Liver (tissue), 9 donors: Measurements from ENCODE around the gene FRMPD4. TPM values are rescaled to one million over a fixed set of nuclear protein-coding genes. Genes with fewer than 3 reads are reported as not detected.

ENCODE experiments used
- DNase-seq: peaks from one replicate; pipeline ENCODE4 v3.0.0-alpha.2; 2017; ENCODE audit warnings: low spot score
- H3K27ac ChIP-seq, 2 donors: one replicate each; pipeline ENCODE4 v1.7.0; 2013; ENCODE audit warnings: inconsistent platforms in 2 of 2, low read length in 2 of 2, control low read depth in 1 of 2, low read depth in 1 of 2, mild to moderate bottlenecking in 1 of 2
- H3K27me3 ChIP-seq, 4 donors: one replicate each; pipeline versions ENCODE4 v1.6.1 to v1.7.0; 2013; ENCODE audit warnings: low read length in 3 of 4, inconsistent platforms in 1 of 4, mild to moderate bottlenecking in 1 of 4, moderate library complexity in 1 of 4; ENCODE audit not compliant: control insufficient read depth in 4 of 4, insufficient read depth in 4 of 4
- H3K36me3 ChIP-seq, 4 donors: one replicate each; pipeline versions ENCODE4 v1.6.1 to v1.7.0; 2013; ENCODE audit warnings: low read length in 3 of 4, mild to moderate bottlenecking in 3 of 4, low read depth in 1 of 4, moderate library complexity in 1 of 4; ENCODE audit not compliant: control insufficient read depth in 4 of 4, insufficient read depth in 3 of 4
- H3K4me1 ChIP-seq, 4 donors: one replicate each; pipeline versions ENCODE4 v1.6.1 to v1.7.0; 2013; ENCODE audit warnings: low read length in 3 of 4, mild to moderate bottlenecking in 3 of 4, moderate library complexity in 1 of 4; ENCODE audit not compliant: control insufficient read depth in 4 of 4, insufficient read depth in 4 of 4
- H3K4me3 ChIP-seq, 3 donors: one replicate each; pipeline versions ENCODE4 v1.6.1 to v1.7.0; 2013; ENCODE audit warnings: low read length in 3 of 3, control low read depth in 1 of 3, low read depth in 1 of 3, mild to moderate bottlenecking in 1 of 3
- H3K9ac ChIP-seq, 2 donors: one replicate each; pipeline ENCODE4 v1.7.0; 2013; ENCODE audit warnings: low read length in 2 of 2, mild to moderate bottlenecking in 2 of 2, moderate library complexity in 2 of 2, control low read depth in 1 of 2, low read depth in 1 of 2
- H3K9me3 ChIP-seq, 4 donors: one replicate each; pipeline versions ENCODE4 v1.6.1 to v1.7.0; 2013; ENCODE audit warnings: low read length in 3 of 4; ENCODE audit not compliant: control insufficient read depth in 4 of 4
- CTCF ChIP-seq: fragments of 150-350 bp; IDR thresholded peaks from 2 replicates; pipeline ENCODE4 v1.5.1; 2017; ENCODE audit warnings: improper control_type of control experiment, low read depth, low read length; ENCODE audit not compliant: missing input control
- EGR1 ChIP-seq, 2 donors: IDR thresholded peaks; 2 replicates each; pipeline ENCODE4 v1.6.1; 2016 to 2018; ENCODE audit warnings: antibody characterized with exemption in 2 of 2, low read depth in 2 of 2
- FOXA1 ChIP-seq: IDR thresholded peaks from 2 replicates; pipeline ENCODE4 v1.6.1; 2016; ENCODE audit warnings: antibody characterized with exemption
- FOXA2 ChIP-seq: IDR thresholded peaks from 2 replicates; pipeline ENCODE4 v1.6.1; 2016; ENCODE audit warnings: antibody characterized with exemption
- GABPA ChIP-seq, 2 donors: IDR thresholded peaks in 1 of 2; conservative IDR thresholded peaks in 1 of 2; 2 replicates each; pipeline ENCODE4 v1.6.1; 2016; ENCODE audit warnings: antibody characterized with exemption in 2 of 2, mild to moderate bottlenecking in 1 of 2, moderate library complexity in 1 of 2
- HNF4A ChIP-seq, 2 donors: conservative IDR thresholded peaks; 2 replicates each; pipeline ENCODE4 v1.6.1; 2016; ENCODE audit warnings: antibody characterized with exemption in 2 of 2, mild to moderate bottlenecking in 2 of 2
- HNF4G ChIP-seq: IDR thresholded peaks from 2 replicates; pipeline ENCODE4 v1.6.1; 2016; ENCODE audit warnings: antibody characterized with exemption
- JUND ChIP-seq, 2 donors: IDR thresholded peaks; 2 replicates each; pipeline ENCODE4 v1.6.1; 2016; ENCODE audit warnings: antibody characterized with exemption in 2 of 2
- MAX ChIP-seq: IDR thresholded peaks from 2 replicates; pipeline ENCODE4 v1.6.1; 2016; ENCODE audit warnings: antibody characterized with exemption
- RAD21 ChIP-seq, 2 donors: IDR thresholded peaks; 2 replicates each; pipeline ENCODE4 v1.6.1; 2016; ENCODE audit warnings: antibody characterized with exemption in 2 of 2, mild to moderate bottlenecking in 2 of 2
- RXRA ChIP-seq, 2 donors: IDR thresholded peaks; 2 replicates each; pipeline ENCODE4 v1.6.1; 2017 to 2018; ENCODE audit warnings: antibody characterized with exemption in 2 of 2, mild to moderate bottlenecking in 1 of 2
- SP1 ChIP-seq: IDR thresholded peaks from 2 replicates; pipeline ENCODE4 v1.6.1; 2018; ENCODE audit warnings: antibody characterized with exemption, mild to moderate bottlenecking
- TAF1 ChIP-seq: conservative IDR thresholded peaks from 2 replicates; pipeline ENCODE4 v1.6.1; 2016; ENCODE audit warnings: antibody characterized with exemption, mild to moderate bottlenecking
- ZBTB33 ChIP-seq: IDR thresholded peaks from 2 replicates; pipeline ENCODE4 v1.6.1; 2016; ENCODE audit warnings: antibody characterized with exemption
- WGBS: extraction: QIAGEN DNeasy Blood & Tissue Kit; methylation state at CpG from one replicate; pipeline ENCODE4 v1.1.7; 2013; 5-methylcytosine and 5-hydroxymethylcytosine counted together
- polyA plus RNA-seq, 2 donors: library from polyadenylated mRNA; stranded (reverse) in 1 of 2; unstranded in 1 of 2; fragments of 200-250 nt in 1 of 2; fragments of >200 nt in 1 of 2; fragmentation: Nextera tagmentation in 1 of 2; extraction: Ambion mirVana in 1 of 2; gene quantifications; one replicate each; pipeline versions ENCODE4 v1.2.1 to v1.2.3, GENCODE V29; 2013 to 2015
- total RNA-seq, 2 donors: library from RNA; depleted of rRNA; stranded (reverse); fragments of >200 nt; gene quantifications; one replicate each; pipeline ENCODE4 v1.2.3, GENCODE V29; 2014
- donor health status: healthy.
- donor health status: healthy.
- donor health status: healthy.
- donor health status: healthy.
- donor health status: healthy.

FRMPD4 gene
- total and polyA plus RNA-seq, 4 donors: 0.01 to 0.08 (median 0.03) TPM; not detected in 1

- DNase-seq: no peak
- Histone ChIP-seq H3K4me3 (no peak overlapping the region), H3K27me3 (no peaks in the 10 kb centered on the region), H3K4me1 (no peaks in the 10 kb centered on the region), H3K36me3 (no peaks in the 10 kb centered on the region), H3K9me3 (no peaks in the 10 kb centered on the region), H3K27ac (no peak overlapping the region), H3K9ac (no peak overlapping the region)
- 87% methylated on average over 2 of the region's 2 CpGs for WGBS
- TF ChIP-seq TAF1 (no peak), CTCF (no peak), SP1 (no peak), FOXA2 (no peak), MAX (no peak), JUND (IDR thresholded peaks at IDR 0.05) (no peak), RAD21 (IDR thresholded peaks at IDR 0.05) (no peak), ZBTB33 (no peak)
These were observed 99.5 kb downstream of the FRMPD4 start for GRCh38 chrX:12237771-12238170.

GRCh38 chrX:12239356-12240082 lies 101.2 kb downstream of the FRMPD4 start:
- H3K27me3 ChIP-seq: no peaks in the 10 kb centered on the region
- no peaks in the 10 kb centered on the region for H3K4me1 ChIP-seq
- H3K27ac ChIP-seq: no peak overlapping the region
- 54% methylated on average over 5 of the region's 5 CpGs for WGBS
- no peak for DNase-seq
- no peaks in the 10 kb centered on the region for H3K9me3 ChIP-seq
- no peak overlapping the region for H3K4me3 ChIP-seq
- no peak overlapping the region for H3K9ac ChIP-seq
- TF ChIP-seq GABPA (IDR thresholded peaks at IDR 0.05 in 1 of 2, conservative IDR thresholded peaks at IDR 0.05 in 1 of 2): no peak
- no peak for TF ChIP-seq ZBTB33
- TF ChIP-seq HNF4A (conservative IDR thresholded peaks at IDR 0.05): no peak
- no peak for TF ChIP-seq HNF4G
- TF ChIP-seq FOXA2: no peak
- no peak for TF ChIP-seq RAD21 (IDR thresholded peaks at IDR 0.05)
- no peak for TF ChIP-seq FOXA1
- TF ChIP-seq RXRA (IDR thresholded peaks at IDR 0.05): no peak
- no peak for TF ChIP-seq EGR1 (IDR thresholded peaks at IDR 0.05; ENCODE audit: low read depth in 2 of 2)
- no peaks in the 10 kb centered on the region for H3K36me3 ChIP-seq
